Measurements from ENCODE around the gene SLC22A13.

SLC22A13 gene, protein sequence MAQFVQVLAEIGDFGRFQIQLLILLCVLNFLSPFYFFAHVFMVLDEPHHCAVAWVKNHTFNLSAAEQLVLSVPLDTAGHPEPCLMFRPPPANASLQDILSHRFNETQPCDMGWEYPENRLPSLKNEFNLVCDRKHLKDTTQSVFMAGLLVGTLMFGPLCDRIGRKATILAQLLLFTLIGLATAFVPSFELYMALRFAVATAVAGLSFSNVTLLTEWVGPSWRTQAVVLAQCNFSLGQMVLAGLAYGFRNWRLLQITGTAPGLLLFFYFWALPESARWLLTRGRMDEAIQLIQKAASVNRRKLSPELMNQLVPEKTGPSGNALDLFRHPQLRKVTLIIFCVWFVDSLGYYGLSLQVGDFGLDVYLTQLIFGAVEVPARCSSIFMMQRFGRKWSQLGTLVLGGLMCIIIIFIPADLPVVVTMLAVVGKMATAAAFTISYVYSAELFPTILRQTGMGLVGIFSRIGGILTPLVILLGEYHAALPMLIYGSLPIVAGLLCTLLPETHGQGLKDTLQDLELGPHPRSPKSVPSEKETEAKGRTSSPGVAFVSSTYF

DNA sequence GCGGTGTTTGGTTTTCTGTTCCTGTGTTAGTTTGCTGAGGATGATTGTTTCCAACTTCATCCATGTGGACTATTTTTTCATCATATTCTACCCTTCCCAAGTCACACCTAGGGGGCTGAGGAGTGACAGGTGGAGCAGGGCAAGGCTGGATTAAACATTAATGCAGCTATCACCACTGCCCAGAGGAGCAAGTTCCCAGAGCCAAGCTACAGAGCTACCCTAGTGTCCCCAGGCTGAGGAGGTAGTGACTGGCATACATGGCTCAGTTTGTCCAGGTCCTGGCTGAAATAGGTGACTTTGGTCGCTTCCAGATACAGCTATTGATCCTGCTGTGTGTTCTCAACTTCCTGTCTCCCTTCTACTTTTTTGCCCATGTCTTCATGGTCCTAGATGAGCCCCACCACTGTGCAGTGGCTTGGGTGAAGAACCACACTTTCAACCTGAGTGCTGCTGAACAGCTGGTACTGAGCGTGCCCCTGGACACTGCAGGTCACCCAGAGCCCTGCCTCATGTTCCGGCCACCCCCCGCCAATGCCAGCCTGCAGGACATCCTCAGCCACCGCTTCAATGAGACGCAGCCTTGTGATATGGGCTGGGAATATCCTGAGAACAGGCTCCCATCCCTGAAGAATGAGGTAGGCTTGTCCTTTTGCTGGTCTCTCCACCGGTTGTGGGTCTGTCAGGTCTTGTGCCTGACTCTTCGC is at the start of gene SLC22A13:
TSS of gene SLC22A13 (plus strand) at position 209 of the 704 bp plus-strand sequence. CDS start at position 258, 49 bp downstream.
- Histone ChIP-seq H3K9me3 (ENCODE audit: control insufficient read depth, low read length) (no peaks in the 10 kb centered on the region), H3K9ac (ENCODE audit: low read length) (no peak within 1 kb of the TSS), H3K36me3 (ENCODE audit: control insufficient read depth, insufficient read depth, low read length) (no peaks in the 10 kb centered on the region), H3K4me1 (ENCODE audit: control insufficient read depth, insufficient read depth, low read length) (no peaks in the 10 kb centered on the region), H3K4me3 (ENCODE audit: low read length) (no peak within 1 kb of the TSS), H3K27me3 (ENCODE audit: control insufficient read depth, insufficient read depth, low read length) (no peaks in the 10 kb centered on the region)

DNA sequence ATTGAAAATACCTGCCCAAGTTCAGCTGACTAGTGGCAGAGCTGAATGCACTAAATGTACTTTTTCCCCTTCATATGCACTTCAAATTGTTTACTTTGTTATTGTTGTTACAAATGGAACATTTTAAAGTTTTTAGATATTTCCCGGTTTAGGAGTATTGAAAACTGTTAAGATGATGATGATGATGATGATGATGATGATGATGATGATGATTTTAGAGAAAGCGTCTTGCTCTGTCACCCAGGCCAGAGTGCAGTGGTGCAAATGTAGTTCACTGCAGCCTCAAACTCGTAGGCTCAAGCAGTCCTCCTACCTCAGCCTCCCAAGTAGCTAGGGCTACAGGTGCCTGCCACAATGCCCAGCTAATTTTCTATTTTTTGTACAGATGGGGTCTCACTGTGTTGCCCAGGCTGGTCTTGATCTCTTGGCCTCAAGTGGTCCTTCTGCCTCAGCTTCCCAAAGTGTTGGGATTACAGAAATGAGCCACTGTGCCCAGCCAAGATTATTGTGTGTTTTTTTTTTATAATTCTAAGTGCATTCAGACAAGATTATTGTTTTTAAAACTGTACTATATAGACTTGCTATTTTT is 45.9 kb upstream of the SLC22A13 start:
- no peaks in the 10 kb centered on the region for H3K36me3 ChIP-seq (ENCODE audit: control insufficient read depth, insufficient read depth, low read length)
- no peak overlapping the region for H3K9ac ChIP-seq (ENCODE audit: low read length)
- H3K9me3 ChIP-seq (ENCODE audit: control insufficient read depth, low read length) = no peaks in the 10 kb centered on the region
- no peaks in the 10 kb centered on the region for H3K4me1 ChIP-seq (ENCODE audit: control insufficient read depth, insufficient read depth, low read length)
- H3K27me3 ChIP-seq (ENCODE audit: control insufficient read depth, insufficient read depth, low read length) = no peaks in the 10 kb centered on the region
- no peak overlapping the region for H3K4me3 ChIP-seq (ENCODE audit: low read length)

DNA sequence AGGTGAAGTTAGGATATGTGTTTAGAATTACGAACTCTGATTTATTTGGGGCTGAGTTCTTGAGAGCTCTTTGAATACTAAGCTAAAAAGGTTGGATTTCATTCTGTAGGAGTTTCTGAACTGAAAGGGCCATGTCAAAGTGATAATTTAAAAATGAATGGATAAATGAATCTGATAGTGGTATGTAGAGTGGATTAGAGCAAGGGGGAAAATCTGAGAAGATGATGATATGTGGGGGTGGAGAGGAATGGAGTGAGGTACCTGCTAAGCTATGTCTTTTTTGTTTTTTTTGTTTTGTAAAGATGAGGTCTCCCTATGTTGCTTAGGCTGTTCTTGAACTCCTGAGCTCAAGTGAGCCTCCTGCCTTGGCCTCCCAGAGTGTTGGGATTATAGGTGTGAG is 44.6 kb upstream of the SLC22A13 start:
- H3K9ac ChIP-seq (ENCODE audit: low read length) = no peak overlapping the region
- H3K36me3 ChIP-seq (ENCODE audit: control insufficient read depth, insufficient read depth, low read length) = no peaks in the 10 kb centered on the region
- no peaks in the 10 kb centered on the region for H3K9me3 ChIP-seq (ENCODE audit: control insufficient read depth, low read length)
- H3K27me3 ChIP-seq (ENCODE audit: control insufficient read depth, insufficient read depth, low read length) = no peaks in the 10 kb centered on the region
- H3K4me3 ChIP-seq (ENCODE audit: low read length) = no peak overlapping the region
- no peaks in the 10 kb centered on the region for H3K4me1 ChIP-seq (ENCODE audit: control insufficient read depth, insufficient read depth, low read length)

DNA sequence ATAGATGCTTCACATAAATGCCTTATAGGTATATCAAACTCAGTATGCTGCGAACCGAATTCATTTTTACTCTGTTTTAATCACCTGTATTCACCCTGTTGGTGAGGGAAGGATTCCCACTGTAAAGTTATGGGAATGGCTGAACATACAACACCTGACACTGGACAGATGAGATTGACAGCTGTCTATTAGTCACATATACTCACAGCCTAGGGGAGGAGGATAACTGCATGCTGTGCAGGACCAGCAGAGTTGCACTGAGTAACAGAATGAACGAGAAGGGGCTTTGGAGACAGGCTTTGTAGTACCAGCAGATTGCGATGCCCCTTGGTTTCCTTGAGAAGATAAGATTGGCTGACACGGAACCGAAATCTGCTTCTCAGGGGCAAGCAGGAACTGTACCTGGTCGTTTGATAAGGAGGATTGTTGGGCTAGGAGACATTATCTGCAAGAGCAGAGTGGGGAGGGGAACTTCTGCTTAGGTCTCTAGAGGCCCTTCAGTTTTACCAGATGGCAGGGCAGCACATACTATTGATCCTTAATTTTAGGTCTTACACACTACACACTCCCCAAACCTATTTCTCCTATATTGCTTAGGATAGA is 43.5 kb upstream of the SLC22A13 start:
- H3K27me3 ChIP-seq (ENCODE audit: control insufficient read depth, insufficient read depth, low read length) = no peaks in the 10 kb centered on the region

DNA sequence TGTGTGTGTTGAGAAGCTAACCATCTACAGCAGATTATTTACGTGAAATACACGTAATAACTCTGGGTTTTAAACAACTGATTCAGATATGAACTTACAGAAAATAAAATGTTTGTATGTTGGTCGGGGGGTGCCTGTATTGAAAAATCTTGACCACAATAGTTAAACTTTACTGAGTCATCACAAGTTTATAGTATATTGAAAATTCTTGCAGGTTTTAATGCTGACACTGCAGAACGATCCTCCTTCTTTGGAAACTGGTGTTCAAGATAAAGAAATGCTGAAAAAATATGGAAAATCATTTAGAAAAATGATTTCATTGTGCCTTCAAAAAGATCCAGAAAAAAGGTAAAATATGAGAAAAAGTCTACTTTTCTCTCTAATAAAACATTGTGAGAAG is 41.3 kb upstream of the SLC22A13 start:
- Histone ChIP-seq H3K27me3 (ENCODE audit: control insufficient read depth, insufficient read depth, low read length) (no peaks in the 10 kb centered on the region), H3K9me3 (ENCODE audit: control insufficient read depth, low read length) (no peaks in the 10 kb centered on the region), H3K4me1 (ENCODE audit: control insufficient read depth, insufficient read depth, low read length) (no peaks in the 10 kb centered on the region), H3K36me3 (ENCODE audit: control insufficient read depth, insufficient read depth, low read length) (no peaks in the 10 kb centered on the region), H3K4me3 (ENCODE audit: low read length) (no peak overlapping the region), H3K9ac (ENCODE audit: low read length) (no peak overlapping the region)

More for the DNA sequence above, 43.5 kb upstream of the SLC22A13 start:
- H3K4me1 ChIP-seq (ENCODE audit: control insufficient read depth, insufficient read depth, low read length) = no peaks in the 10 kb centered on the region
- no peaks in the 10 kb centered on the region for H3K36me3 ChIP-seq (ENCODE audit: control insufficient read depth, insufficient read depth, low read length)
- no peak overlapping the region for H3K4me3 ChIP-seq (ENCODE audit: low read length)
- H3K9ac ChIP-seq (ENCODE audit: low read length) = no peak overlapping the region
- H3K9me3 ChIP-seq (ENCODE audit: control insufficient read depth, low read length) = no peaks in the 10 kb centered on the region

DNA sequence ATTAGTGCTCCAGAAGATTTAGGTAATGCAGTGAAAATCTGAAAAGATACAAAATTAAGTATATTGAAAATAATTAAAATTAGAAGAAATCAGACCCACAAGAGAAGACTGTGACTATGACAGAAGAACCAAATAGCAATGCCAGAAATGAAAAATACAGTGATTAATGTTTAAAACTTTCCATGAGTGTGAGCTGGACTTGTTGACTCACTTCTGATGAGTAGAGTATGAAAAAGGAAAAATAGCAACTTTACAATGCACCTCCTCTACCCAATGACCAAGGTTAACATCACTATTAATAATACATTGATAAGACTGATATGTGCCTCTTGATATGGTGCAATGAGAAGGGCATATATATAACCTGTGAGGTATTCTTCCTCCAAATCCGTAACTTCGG is 39.3 kb upstream of the SLC22A13 start:
- no peaks in the 10 kb centered on the region for H3K4me1 ChIP-seq (ENCODE audit: control insufficient read depth, insufficient read depth, low read length)
- no peak overlapping the region for H3K4me3 ChIP-seq (ENCODE audit: low read length)
- H3K27me3 ChIP-seq (ENCODE audit: control insufficient read depth, insufficient read depth, low read length) = no peaks in the 10 kb centered on the region
- no peaks in the 10 kb centered on the region for H3K36me3 ChIP-seq (ENCODE audit: control insufficient read depth, insufficient read depth, low read length)
- no peaks in the 10 kb centered on the region for H3K9me3 ChIP-seq (ENCODE audit: control insufficient read depth, low read length)
- no peak overlapping the region for H3K9ac ChIP-seq (ENCODE audit: low read length)

DNA sequence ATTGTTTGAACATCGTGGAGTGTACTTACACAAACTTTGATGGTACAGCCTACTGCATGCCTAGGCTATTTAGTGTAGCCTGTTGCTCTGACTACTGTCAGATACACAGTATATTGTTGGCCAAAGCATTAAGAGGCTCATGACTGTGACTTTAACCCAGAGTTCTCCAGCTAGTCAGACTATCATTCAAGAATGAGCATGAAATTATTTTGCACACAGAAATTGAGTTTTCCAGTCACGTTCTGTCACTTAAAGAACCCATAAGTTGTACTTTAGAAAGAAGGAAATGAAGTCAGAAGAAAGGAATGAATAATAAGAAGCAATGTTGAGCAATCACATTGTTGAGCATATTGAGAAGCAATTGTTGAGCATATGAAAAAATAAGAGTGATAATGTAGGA is 37.6 kb upstream of the SLC22A13 start:
- Histone ChIP-seq H3K36me3 (ENCODE audit: control insufficient read depth, insufficient read depth, low read length) (no peaks in the 10 kb centered on the region), H3K27me3 (ENCODE audit: control insufficient read depth, insufficient read depth, low read length) (no peaks in the 10 kb centered on the region), H3K9ac (ENCODE audit: low read length) (no peak overlapping the region), H3K4me1 (ENCODE audit: control insufficient read depth, insufficient read depth, low read length) (peaks cover 2% of the 10 kb centered on the region), H3K4me3 (ENCODE audit: low read length) (no peak overlapping the region), H3K9me3 (ENCODE audit: control insufficient read depth, low read length) (no peaks in the 10 kb centered on the region)

DNA sequence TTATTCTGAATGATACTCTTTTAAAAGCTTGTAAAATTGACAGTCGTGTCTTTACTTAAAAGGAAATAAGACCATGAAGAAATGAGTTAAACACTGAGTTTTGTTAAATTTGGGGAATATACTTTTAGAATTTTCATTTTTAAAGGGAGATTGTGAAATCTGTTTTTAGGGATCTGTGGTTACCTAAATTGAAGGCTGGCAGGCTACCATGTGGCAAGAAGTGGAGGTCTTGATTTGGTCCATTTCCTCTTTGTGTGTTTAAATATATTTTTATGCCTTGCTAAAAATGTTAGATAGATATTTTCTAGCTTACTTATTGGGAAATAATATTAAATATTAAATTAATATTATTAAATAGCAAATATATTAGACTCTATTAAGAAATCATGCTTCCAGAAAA is 36.6 kb upstream of the SLC22A13 start:
- peaks cover 4% of the 10 kb centered on the region for H3K4me1 ChIP-seq (ENCODE audit: control insufficient read depth, insufficient read depth, low read length)
- no peaks in the 10 kb centered on the region for H3K27me3 ChIP-seq (ENCODE audit: control insufficient read depth, insufficient read depth, low read length)
- H3K9me3 ChIP-seq (ENCODE audit: control insufficient read depth, low read length) = no peaks in the 10 kb centered on the region
- no peak overlapping the region for H3K4me3 ChIP-seq (ENCODE audit: low read length)
- no peaks in the 10 kb centered on the region for H3K36me3 ChIP-seq (ENCODE audit: control insufficient read depth, insufficient read depth, low read length)
- H3K9ac ChIP-seq (ENCODE audit: low read length) = no peak overlapping the region

DNA sequence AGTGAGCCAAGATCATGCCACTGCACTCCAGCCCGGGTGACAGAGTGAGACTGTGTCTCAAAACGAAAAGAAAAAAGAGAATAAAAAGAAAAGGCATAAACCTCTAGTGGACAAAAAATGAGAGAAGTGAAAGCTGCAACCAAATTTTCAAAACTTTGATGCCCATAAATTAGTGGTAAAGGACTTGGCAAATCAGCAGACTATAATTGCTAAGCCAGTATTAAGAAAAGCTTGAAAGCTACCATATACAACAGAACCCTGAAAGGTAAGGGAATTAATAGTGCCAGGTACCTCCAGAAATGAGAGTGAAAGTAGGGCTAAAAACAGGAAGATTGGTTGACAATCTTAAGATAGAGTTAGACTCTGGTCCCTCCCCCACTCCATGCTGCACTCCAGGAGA is 32.9 kb upstream of the SLC22A13 start:
- H3K4me3 ChIP-seq (ENCODE audit: low read length) = no peak overlapping the region
- H3K9me3 ChIP-seq (ENCODE audit: control insufficient read depth, low read length) = no peaks in the 10 kb centered on the region
- H3K4me1 ChIP-seq (ENCODE audit: control insufficient read depth, insufficient read depth, low read length) = peaks cover 4% of the 10 kb centered on the region
- no peaks in the 10 kb centered on the region for H3K36me3 ChIP-seq (ENCODE audit: control insufficient read depth, insufficient read depth, low read length)
- H3K27me3 ChIP-seq (ENCODE audit: control insufficient read depth, insufficient read depth, low read length) = no peaks in the 10 kb centered on the region
- H3K9ac ChIP-seq (ENCODE audit: low read length) = no peak overlapping the region

DNA sequence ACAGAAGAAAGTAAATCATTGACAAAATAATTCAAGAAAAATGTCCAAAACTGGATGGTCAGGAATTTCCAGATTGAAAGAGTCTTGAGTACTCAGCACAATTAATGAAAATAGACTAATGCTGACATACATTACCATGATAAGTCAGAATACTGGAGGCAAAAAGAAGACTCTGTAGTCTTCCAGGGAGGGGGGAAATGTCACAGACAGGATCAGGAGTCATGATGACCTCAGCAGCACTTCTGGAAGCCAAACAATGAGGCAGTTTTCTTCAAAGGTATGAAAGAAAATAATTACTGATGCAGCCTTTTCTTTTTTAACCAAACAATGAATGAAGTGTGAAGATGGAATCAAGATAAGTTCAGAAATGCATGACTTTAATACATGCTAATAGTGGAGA is 30.1 kb upstream of the SLC22A13 start:
- H3K4me3 ChIP-seq (ENCODE audit: low read length) = no peak overlapping the region
- H3K27me3 ChIP-seq (ENCODE audit: control insufficient read depth, insufficient read depth, low read length) = no peaks in the 10 kb centered on the region
- H3K36me3 ChIP-seq (ENCODE audit: control insufficient read depth, insufficient read depth, low read length) = no peaks in the 10 kb centered on the region

DNA sequence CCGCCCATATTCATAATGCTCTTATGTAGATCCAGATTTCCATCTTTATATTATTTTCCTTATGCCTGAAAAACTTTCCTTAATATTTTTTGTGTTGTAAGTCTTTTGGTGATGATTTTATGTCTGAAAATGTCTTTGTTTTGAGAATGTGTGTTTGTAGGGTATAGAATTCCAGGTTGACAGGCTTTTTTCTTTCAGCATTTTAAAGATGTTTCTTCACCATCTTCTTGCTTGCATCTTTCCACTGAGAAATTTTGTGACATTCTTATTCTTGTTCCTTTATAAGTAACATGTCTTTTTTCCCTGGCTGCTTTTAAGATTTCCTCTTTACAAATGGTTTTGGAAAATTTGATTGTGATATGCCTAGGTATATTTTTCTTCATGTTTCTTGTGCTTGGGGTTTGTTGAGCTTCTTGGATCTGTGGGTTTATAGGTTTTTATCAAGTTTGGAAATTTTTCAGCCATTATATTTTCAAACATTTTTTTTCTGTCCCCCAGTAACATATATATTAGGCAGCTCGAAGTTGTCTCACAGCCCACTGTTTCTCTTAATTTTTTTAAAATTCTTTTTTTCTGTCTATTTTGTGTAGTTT is 27.1 kb upstream of the SLC22A13 start:
- Histone ChIP-seq H3K27me3 (ENCODE audit: control insufficient read depth, insufficient read depth, low read length) (no peaks in the 10 kb centered on the region), H3K4me1 (ENCODE audit: control insufficient read depth, insufficient read depth, low read length) (no peaks in the 10 kb centered on the region), H3K4me3 (ENCODE audit: low read length) (no peak overlapping the region), H3K9me3 (ENCODE audit: control insufficient read depth, low read length) (no peaks in the 10 kb centered on the region), H3K9ac (ENCODE audit: low read length) (no peak overlapping the region), H3K36me3 (ENCODE audit: control insufficient read depth, insufficient read depth, low read length) (no peaks in the 10 kb centered on the region)

More for the DNA sequence above, 30.1 kb upstream of the SLC22A13 start:
- no peaks in the 10 kb centered on the region for H3K9me3 ChIP-seq (ENCODE audit: control insufficient read depth, low read length)
- H3K9ac ChIP-seq (ENCODE audit: low read length) = no peak overlapping the region
- H3K4me1 ChIP-seq (ENCODE audit: control insufficient read depth, insufficient read depth, low read length) = peaks cover 4% of the 10 kb centered on the region
